Stimulated activated naive CD4-positive, alpha-beta T cell (primary cell): ENCODE measurements around the gene TIE1.
A peak's percentile ranks its signal among the peaks of the same experiment; 100 is the strongest.
"Not testable (repeated sequence)": the region's sequence is repeated elsewhere in the genome, so short reads cannot be mapped to it uniquely, and the experiment has no call there.

Source experiments
- DNase-seq, 6 experiments: peaks; one replicate each; lab custom pipeline; 2025; lab: John Stamatoyannopoulos, UW

TIE1 gene

GRCh38 chr1:43363283-43363934 lies 62.6 kb downstream of the TIE1 start:
- DNase-seq, result no peak

DNA sequence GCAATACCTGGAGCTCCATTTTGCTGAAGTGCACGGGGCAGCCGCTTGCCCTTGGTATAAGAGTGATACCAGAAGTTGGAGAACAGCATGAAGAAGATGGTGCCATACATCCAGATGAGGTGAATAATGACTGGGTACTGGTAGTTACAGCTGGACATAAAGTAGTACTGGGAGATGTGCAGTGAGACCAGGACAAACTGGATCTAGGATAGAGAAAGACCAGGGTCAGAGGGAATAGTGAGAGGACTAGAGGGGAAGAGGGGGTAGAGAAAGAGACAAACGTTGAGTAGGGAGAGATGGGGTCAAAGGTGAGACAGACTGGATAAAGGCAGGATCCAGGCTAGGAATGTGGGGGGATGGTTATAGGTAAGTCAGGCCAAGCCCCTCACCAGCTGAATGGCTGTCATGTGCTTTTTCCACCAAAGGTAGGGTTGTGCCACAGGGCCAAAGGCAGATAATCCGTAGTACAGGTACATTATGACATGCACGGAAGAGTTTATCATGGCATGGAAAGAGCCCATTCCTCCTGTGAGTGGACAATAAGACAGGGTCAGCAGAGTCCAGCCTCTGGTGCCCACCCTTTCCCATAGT lies 63.2 kb downstream of the TIE1 start:
- DNase-seq, result no peak

DNA sequence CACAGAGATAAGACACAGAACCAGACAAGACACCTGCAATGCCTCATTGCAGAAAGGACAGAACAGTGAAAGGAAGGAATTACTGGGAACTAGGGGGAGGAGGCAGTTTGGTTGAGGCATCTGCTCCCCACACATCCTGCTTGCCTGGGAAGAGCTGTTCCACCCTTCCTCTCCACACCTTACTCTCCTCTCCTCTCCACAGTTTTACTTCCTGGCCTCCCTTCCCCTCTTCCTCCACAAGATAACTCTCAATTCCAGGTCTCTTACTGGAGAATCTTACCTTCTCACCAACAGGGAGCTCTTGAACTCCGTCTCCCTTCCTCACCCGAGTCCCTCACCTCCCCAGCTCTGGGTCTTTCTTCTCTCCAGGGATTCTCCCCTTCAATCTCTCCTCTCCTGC lies 64.9 kb downstream of the TIE1 start:
- no peak for DNase-seq

- DNase-seq, result no peak
These were observed 65.4 kb downstream of the TIE1 start for GRCh38 chr1:43366179-43366578.

GRCh38 chr1:43366601-43367025 lies 65.8 kb downstream of the TIE1 start:
- DNase-seq, result no peak

DNA sequence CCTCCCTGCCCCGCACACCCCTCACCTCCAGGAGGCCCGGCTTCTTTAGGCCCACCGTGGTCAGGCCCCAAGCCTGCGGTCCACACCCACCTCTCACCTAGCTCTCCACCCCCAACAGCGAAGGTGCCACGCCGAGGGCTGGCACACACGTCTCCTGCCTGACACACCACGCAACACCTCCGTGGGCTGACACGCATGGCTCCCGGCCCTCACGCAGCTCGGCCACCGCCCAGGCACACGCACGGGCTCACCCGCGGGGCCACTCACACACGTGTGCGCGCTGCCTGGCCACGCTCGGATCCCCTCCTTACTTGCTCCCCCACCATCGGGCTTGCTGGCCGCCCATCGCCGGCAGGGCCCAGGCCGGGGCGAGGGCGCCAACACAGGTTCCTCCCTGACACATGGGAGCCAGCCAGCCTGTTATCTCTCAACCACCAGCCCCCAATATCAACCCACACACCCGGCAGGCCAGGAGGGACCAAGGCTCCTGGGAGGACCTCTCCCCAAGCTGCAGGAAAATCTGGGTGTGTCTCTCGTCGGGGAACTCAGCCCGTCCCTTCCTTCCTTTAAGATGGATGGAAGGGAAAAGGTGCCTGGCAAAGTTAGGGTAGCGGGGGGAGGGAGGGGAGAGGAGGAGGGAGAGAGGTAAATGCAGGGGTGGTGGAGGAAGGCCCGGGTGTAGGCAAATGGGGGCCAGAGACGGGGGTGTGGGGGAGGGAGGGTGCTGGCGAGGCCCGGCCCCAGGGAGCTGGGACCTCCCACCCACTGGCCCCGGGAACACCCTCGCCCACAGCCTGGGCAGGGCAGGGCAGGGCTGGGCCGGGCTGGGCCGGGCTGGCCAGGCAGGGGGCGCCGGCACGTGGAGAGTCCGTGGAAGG lies 66.5 kb downstream of the TIE1 start:
- peak in 5 of 6 experiments; percentile 30 to 62 (median 51) for DNase-seq

DNA sequence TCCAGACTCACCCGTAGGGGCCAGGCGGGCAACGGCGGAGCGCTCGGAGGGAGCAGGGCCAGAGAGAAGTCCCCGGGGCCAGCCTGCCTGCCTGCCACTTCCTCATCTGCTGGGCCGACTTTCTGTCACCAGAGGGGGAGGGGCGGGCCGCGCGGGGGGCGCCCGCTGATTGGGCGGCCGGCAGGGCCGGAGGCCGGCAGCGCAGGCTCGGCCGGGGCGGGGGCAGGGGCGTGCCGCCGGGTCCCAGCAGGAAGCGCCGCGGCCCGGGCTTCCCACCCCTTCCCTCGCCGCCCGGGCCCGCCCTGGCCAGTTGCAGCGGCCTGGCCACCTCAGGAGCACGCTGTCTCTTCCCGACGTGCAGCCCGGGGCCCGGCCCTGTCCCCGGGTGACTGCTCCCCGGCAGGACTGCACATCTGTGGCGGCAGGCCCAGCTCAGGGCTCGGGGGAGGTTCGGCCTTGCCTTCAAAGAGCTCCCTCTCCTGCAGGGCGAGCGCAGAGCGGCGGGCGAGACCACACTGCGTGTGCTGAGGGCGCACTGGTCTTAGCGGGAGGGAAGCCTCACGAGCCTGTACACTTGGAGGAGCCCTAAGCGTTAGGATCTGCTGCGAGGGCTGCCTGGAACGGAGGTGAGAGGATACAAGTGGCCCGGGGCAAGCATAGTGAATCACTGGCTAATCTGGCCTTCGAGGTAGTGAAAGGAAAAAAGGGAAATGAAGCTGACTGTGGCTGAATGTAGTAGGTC lies 67.3 kb downstream of the TIE1 start, which contains the start of gene ELOVL1:
Gene ELOVL1, minus strand, starts transcription at position 108 of the 742 bp plus-strand sequence. CDS start 2,402 bp downstream, outside the sequence.
- DNase-seq, result peak; percentile 36 to 76 (median 59)

GRCh38 chr1:43368646-43369020 lies 67.9 kb downstream of the TIE1 start:
- DNase-seq, result no peak

DNA sequence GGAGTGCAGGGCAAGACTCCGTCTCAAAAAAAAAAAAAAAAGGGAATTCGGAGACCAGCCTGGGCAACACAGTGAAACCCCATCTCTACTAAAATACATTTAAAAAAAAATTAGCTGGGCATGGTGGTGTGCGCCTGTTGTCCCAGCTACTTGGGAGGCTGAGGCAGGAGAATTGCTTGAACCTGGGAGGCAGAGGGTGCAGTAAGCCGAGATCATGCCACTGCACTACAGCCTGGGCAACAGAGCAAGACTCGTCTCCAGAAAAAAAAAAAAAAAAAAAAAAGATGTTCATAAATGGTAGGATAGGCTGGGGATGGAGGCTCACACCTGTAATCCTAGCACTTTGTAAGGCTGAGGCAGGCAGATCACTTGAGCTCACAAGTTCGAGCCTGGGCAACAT lies 69.0 kb downstream of the TIE1 start:
- DNase-seq, result not testable (repeated sequence)

DNA sequence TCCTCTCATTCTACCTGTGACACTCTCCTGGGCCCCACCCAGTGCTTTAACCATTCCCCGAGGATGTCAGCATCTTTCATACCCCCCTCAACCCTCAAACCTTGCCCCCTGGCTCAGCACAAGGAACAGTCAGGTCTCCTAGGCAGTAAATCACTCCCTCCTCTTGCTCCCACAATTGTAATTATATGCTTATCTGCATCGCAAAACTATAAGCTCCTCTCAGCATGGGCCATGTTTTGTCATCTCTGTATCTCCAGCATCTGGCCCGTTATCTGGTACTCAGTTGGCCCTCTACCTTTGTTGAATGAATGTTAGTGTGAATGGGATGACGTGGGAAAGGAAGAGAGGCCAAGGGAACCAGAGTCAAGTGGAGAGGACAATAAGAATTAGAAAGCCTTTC lies 69.8 kb downstream of the TIE1 start:
- DNase-seq, result no peak

- no peak for DNase-seq
These were observed 71.4 kb downstream of the TIE1 start for GRCh38 chr1:43372172-43372571.
